GM19455 (cell line): ENCODE results near the gene NFASC.

Source experiments
- ATAC-seq: cut with Tn5 transposase; IDR thresholded peaks from one replicate; pipeline ENCODE4 v1.9.1; 2021; ENCODE audit not compliant: unreplicated experiment

NFASC gene

GRCh38 chr1:204927673-204928641, 57.3 kb downstream of the NFASC start:
- ATAC-seq: no peak

DNA sequence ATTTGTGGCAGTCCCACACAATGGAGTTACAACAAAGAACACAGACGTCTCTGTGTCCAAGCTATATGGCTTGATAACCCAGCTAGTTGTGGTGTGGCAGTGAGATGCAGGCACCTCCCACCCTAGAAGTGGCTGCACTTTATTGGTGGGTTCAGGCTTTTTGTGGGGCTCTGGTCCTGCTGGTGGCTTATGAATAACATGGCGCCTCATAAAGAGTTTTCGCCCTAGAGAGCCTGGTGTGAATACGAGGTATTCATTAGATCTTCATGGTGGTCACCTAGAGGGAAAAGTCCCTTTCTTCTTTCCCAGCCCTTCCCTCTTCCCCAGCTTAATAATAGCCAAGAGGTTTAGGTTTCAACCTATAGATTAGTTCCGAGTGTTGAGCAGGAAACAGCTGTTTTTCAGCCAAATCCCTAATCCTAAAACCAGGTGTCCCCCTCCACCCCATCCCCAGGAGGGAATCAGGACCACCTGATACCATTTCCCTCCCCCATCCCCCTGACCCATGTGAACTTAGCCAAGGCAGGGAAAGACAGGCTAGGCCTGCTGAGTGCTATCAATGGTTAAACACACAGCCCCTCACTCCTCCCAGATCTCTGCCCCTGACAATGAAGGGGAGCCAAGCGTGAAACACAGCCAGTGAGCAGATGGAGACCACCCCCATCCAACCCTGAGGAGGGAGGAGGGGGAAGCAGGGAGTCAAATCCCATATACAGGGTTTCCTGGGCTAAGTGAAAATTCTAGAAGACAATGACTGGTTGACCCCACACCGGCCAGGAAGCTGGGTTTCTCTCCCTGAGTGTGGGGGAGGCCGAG, 58.2 kb downstream of the NFASC start:
- no peak for ATAC-seq

- no peak for ATAC-seq
Observed at GRCh38 chr1:204929487-204930154, 59.0 kb downstream of the NFASC start.

DNA sequence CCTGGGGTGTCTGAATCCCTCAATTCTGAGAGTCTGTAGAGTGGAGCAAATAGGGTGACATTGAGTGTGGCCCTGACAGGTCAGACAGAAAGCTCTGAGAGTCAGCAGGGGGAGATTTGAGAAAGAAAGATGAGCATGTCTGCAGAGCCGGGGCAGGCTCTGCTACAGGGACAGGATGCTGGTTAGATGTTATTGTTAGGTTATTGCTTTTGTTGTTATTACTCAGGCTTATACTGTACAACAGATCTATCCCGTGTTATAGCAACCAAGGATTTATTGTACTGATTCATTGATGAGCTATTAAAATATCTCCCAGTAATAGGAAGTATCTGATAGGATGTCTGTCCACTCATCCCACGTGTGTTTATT, 59.5 kb downstream of the NFASC start:
- ATAC-seq: no peak

DNA sequence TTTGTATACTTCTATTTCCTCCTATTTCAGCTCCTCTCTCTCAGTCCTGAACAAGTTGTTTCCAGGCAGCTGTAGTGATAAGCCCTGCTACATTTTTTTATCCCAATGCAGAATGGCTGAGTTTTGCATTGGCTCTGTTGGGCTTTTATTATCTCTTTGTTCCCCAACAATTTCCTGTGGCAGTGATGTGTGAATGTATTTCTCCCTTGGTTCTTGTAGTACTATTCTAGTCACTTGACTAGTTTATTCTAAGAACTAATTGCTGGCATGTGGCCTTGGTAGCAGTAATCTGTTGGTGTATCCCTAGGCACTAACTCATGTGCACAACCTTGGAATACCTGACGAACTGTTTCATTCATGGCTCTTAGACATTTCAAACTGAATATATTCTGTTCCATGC, 60.7 kb downstream of the NFASC start:
- no peak for ATAC-seq

- no peak for ATAC-seq
Observed at GRCh38 chr1:204931768-204932572, 61.3 kb downstream of the NFASC start.

DNA sequence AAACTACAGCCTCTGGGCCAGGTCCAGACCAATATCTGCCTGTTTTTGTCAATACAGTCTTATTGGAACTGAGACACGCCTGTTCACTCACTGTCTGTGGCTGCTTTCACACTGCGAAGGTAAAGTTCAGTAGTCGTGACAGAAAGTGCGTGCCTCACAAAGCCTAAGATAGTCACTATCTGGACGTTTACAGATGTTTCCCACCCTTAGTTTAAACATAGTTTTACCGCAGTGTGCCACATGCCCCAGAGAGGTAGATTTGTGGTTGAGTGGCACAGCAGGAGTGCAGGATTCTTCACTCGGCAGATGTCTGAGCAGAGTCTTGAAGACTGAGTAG, 61.9 kb downstream of the NFASC start:
- no peak for ATAC-seq

- ATAC-seq: no peak
Observed at GRCh38 chr1:204935155-204935554, 64.5 kb downstream of the NFASC start.

- ATAC-seq: no peak
Observed at GRCh38 chr1:204936765-204937164, 66.1 kb downstream of the NFASC start.

GRCh38 chr1:204937901-204938300, 67.2 kb downstream of the NFASC start:
- ATAC-seq: no peak

GRCh38 chr1:204940591-204940990, 69.9 kb downstream of the NFASC start:
- no peak for ATAC-seq

DNA sequence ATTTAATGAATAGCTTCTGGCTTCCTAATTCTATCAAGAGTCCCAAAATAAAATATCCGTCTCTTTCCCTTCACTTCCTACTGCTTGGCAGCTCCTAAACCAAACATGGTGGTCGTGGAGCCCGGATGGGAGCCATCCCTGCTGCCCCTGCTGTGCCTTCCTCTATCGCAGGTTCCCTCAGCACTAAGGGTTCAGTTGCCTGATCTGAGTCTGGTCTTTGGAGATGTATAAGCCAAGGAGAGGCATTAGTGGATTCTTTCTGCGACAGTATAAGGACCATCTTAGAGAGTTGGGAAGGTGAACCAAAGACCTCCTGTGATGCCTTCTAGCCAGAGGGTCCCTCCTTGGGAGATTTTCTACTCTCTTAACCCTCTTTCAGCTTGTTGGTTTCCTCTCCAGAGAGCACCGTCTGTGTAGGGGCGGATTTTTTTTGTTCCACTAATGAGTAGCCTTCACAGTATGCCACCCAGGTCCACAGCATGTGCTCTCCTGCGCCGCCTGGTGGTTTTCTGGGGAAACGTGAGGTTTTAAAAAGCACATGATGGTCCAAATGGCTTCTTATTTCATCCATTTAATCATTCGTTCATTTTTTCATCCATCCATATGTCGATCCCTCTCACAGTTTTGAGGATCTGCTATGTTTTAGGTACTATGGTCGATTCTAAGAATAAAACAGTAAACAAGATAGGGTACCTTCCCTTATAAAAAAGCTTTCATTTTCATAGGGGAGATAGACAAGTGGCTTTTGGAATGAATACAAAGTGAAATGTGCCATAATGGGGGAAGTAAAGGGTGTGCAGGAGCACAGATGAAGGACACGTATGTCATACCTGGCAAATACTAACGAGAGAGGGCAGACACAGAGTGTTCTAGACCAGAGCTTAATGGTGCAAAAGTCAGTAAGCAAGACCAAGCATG, 71.0 kb downstream of the NFASC start:
- ATAC-seq: no peak

- no peak for ATAC-seq
Observed at GRCh38 chr1:204943495-204943894, 72.8 kb downstream of the NFASC start.

GRCh38 chr1:204944662-204945061, 74.0 kb downstream of the NFASC start:
- ATAC-seq: no peak

DNA sequence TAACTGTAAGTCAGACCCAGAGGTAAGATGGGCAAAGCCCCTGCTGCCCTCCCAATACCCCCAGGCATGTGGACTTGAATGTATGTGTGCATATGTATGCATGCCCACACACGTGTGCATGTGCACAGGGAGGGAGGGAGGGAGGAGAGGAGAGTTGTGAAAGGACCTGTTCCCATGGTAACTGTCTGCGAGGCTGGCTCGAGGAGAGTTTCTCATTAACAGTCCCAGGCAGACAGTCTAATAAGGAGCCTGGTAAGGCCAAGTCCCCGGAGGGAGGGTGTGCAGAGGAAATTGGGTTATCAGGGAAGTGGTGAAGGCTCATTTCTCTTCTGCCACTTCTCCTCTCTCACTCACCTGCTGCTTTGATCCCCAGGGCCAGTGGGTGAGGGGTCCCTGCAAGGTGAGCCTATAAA, 74.9 kb downstream of the NFASC start:
- ATAC-seq: no peak

GRCh38 chr1:204946640-204947039, 76.0 kb downstream of the NFASC start:
- ATAC-seq: no peak

GRCh38 chr1:204947338-204947737, 76.7 kb downstream of the NFASC start:
- no peak for ATAC-seq

DNA sequence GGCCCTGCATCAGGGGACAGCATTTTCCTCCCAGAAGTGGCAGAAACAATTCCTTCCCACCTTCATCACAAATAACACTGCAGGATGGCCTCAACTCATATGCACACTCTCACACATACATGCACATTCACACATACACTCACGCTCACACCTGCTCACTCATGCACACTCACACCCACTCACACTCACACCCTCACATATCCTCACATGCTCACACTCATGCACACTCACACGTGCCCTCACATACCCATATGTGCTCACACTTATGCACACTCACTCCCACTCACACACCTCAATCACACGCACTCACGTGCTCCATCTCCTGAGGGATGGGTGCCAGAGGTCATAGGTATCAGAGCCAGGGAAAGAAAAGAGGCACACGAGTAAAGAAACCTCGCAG, 77.1 kb downstream of the NFASC start:
- ATAC-seq: no peak

DNA sequence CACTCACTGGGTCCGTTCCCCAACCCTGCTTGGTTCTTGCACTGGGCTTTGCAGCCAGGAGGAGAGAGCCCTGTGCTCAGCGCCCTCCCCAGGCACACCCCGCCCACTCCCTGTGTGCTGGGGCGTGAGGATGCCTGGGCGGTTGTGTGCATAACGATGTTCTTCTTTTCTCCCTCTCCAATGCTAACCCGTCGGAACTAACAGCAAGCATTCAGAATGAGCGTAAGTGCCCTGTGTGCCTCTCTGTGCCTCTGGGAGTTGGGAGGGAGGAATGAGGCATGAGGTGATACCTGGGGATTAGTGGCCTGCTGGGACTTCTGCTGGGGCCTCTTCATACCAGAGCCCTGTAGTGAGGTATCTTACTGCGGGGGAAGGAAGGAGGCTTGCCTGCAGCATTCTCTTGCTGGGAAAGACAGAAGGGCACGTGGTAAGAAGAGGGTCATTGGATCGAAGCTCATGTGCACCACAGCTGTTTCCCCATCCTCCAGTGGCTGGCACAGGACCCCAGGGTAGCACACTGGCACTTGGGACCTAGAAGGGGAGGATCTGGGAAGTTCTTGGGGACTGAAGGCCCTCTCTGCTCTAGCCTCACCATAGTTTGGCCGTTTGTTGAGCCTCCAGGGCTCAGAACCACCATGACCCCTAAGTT, 79.8 kb downstream of the NFASC start:
- ATAC-seq: no peak
